GM12865 (cell line): ENCODE results near the gene PLEKHS1.
A peak's percentile ranks its signal among the peaks of the same experiment; 100 is the strongest.

ENCODE experiments used
- DNase-seq: peaks from one replicate; pipeline ENCODE4 v3.0.0; 2010; ENCODE audit warnings: low read depth
- H3K4me3 ChIP-seq: 2 replicates; pipeline ENCODE4 v1.5.1; 2011; ENCODE audit warnings: mild to moderate bottlenecking, low read depth, low read length, control low read depth
- TF ChIP-seq, protein P1 (sequence below): IDR thresholded peaks from 2 replicates; pipeline ENCODE4 v1.5.1; 2011; ENCODE audit warnings: low read length, control low read depth, low read depth, inconsistent platforms; ENCODE audit not compliant: insufficient read depth; ENCODE audit errors: missing control alignments

Gene PLEKHS1

GRCh38 chr10:113711142-113711541, 40.3 kb upstream of the PLEKHS1 start:
- DNase-seq = no peak
- H3K4me3 ChIP-seq = no peak overlapping the region
- TF ChIP-seq, protein P1, sequence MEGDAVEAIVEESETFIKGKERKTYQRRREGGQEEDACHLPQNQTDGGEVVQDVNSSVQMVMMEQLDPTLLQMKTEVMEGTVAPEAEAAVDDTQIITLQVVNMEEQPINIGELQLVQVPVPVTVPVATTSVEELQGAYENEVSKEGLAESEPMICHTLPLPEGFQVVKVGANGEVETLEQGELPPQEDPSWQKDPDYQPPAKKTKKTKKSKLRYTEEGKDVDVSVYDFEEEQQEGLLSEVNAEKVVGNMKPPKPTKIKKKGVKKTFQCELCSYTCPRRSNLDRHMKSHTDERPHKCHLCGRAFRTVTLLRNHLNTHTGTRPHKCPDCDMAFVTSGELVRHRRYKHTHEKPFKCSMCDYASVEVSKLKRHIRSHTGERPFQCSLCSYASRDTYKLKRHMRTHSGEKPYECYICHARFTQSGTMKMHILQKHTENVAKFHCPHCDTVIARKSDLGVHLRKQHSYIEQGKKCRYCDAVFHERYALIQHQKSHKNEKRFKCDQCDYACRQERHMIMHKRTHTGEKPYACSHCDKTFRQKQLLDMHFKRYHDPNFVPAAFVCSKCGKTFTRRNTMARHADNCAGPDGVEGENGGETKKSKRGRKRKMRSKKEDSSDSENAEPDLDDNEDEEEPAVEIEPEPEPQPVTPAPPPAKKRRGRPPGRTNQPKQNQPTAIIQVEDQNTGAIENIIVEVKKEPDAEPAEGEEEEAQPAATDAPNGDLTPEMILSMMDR = no peak

- H3K4me3 ChIP-seq = no peak overlapping the region
- TF ChIP-seq, protein P1 = no peak
- DNase-seq = no peak
Observed at GRCh38 chr10:113712024-113712423, 39.5 kb upstream of the PLEKHS1 start.

- TF ChIP-seq, protein P1 = no peak
- DNase-seq = no peak
- H3K4me3 ChIP-seq = no peak overlapping the region
Observed at GRCh38 chr10:113712755-113713639, 38.5 kb upstream of the PLEKHS1 start.

DNA sequence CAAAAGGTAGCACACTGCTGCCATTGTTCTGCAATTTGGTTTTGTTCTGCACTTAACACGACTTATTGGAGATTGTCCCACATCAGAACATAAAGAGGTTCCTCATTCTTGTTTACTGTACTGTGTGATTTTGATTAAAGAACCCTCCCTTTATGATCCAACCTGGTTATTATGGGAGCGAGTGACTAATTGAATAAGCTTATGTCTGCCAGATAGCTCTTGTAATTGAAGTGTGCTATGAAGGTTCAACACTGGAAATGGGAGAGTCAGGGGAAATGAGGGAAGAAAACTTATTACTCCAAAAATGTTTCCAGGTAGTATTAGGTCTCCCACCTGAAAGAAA, 37.9 kb upstream of the PLEKHS1 start:
- no peak for DNase-seq
- TF ChIP-seq, protein P1 = no peak
- no peak overlapping the region for H3K4me3 ChIP-seq

DNA sequence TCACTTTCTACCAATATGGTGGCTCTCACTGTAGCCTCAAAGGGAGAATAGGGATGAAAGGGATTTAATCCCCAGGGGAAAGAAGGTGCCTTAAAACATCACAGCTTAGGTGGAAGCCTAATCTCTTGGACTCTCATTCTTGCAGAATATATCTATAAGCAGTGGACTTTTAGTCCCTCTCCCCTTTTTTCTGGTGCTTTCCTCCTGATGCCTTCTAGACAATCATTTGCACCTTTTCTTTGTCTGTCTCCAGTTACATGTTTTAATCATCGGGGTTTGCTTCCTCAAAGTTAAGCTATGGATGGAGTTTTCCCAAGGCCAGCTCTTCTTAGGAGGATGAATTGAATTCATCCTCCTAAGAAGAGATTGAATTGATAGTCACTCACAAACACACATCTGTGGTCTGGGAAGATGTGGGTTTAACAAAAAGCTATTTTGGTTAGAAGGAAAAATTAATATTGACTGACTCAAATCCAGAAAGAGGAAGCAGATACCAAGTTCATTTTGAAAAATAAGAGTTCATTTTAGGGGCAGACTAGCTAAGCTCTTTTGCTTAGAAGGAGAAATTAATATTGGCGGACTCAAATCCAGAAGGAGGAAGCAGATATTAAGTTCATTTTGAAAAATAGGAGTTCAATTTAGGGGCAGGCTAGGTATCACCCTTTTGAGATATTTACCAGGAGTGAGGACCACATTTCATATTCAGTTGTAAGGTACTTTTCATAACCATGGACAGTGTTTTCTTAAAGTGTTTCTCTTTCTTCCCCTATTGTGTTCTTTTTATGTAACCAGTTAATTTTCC, 35.2 kb upstream of the PLEKHS1 start:
- peak; percentile 5 for DNase-seq
- H3K4me3 ChIP-seq = no peak overlapping the region
- TF ChIP-seq, protein P1 = no peak

GRCh38 chr10:113718969-113719822, 32.3 kb upstream of the PLEKHS1 start:
- TF ChIP-seq, protein P1 = no peak
- DNase-seq = no peak
- no peak overlapping the region for H3K4me3 ChIP-seq
